ENCODE data around the gene TRMT61B.

TRMT61B gene

DNA sequence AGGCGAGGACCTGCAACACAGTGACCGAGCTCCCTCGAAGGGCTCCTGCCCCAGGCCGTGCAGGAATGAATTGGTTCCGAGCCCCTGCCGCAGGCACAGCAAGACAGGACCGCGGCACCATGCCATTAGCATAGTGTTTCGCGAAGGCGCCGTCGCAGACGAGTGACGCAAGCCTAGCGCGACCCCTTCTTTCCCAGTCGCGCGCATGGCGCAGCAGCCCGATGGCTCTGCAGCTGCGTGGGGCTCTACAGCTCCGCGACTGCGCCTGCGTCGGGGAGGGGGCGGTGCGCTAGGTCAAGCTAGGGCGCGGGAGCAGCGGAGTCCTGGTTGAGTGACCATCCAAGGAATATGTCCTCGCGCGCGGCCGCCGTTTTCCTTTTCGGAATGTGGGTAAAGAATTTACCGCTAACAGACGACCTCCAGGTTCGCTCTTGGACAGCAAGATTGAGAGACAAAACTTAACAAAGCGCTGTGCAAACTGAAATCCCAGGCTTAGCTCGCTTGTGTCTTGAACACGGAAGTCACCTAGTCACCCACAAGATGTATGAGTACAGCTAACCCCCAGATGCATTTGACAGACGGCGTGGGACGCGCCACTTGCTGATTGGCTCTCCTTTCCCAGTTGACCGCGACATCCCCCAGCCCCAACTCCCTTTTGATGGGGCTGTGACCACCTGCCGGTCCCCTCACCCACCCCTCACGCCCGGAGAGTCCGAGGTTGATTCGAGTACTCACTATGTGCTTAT is at the start of gene TRMT61B:
TRMT61B (minus strand) TSS at position 164 of the 746 bp plus-strand sequence; CDS start at position 132, 32 bp downstream.
- peak; percentile 97 to 98 for DNase-seq

DNA sequence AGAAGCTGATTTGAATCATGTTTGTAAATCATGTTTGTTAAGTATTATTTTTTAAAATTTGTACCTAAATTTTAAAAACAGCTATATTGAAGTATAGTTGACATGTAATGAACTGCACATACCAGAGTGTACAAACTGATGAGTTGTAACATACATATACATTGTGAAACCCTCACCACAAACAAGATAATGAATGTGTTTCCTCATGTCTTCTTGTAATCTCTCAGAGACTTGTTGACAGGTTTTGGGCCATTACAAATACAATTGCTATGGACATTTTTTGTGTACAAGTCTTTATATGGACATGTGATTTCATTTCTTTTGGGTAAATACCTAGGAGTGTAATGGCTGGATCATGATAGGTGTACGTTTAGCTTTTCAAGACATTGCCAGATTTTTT is 45.8 kb upstream of the TRMT61B start:
- DNase-seq: no peak

DNA sequence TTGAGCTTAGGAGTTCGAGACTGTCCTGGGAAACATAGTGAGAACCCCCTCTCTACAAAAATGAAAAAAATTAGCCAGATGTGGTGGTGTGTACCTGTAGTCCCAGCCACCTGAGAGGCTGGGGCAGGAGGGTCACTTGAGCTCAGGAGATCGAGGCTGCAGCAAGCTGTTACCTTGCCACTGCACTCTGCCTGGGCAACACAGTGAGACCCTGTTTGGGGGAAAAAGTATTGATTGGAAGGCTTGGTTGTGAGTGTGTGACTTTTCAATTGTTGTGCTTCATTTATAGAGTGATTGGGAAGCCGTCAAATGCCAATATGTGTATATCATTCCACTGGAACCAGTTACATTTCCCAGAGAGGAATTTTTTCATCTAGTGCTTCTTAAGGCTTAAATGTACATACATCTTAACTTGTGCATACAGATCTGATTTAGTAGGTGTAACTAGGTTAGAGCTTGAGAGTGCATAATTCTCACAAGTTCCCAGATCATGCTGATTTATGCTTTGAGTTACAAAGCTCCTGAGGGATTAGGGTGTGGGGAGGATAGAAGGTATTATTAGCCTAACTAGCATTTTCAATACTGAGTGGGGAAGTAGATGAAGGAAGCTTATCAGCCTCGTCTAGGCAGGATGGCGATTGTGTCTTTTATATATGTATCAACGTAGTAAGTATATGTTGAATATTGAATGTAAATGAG is 39.7 kb upstream of the TRMT61B start:
- no peak for DNase-seq

DNA sequence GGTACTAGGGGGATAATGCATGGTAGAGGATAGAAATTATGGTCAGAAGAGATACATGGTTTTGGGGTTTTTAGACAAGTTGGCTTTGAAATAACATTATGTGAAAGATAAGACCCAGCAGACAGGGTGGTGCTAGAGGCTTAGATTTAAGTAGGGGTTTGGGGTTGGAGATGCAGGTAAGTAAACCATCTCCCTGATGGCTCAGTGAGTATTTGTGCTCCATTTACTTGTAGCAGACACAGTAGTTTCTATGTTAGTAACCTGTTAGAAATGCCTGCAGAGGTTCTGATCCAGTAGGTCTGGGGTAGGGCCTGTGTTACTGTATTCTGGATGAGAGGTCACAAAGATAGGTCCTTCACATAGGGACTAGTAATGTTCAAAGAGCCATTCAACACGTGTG is 38.1 kb upstream of the TRMT61B start:
- no peak for DNase-seq

DNA sequence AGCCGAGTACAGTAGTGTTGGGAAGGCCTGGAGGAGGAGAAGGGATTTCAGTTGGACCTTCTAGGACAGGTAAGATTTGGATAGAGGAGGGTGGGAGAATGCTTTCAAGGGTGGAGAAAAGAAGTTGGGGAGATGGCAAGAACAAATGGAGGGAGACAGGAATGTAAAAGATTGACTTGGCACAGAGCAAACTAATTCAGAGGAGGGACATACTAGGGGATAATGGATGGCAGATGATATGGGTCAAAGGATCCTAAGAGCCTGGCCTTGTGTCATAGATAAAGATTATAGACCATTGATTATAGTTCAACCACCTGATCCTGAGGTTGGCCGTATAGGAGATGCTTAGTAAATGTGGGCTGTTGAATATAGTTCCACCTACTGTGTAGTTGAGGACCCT is 36.7 kb upstream of the TRMT61B start:
- DNase-seq: no peak

DNA sequence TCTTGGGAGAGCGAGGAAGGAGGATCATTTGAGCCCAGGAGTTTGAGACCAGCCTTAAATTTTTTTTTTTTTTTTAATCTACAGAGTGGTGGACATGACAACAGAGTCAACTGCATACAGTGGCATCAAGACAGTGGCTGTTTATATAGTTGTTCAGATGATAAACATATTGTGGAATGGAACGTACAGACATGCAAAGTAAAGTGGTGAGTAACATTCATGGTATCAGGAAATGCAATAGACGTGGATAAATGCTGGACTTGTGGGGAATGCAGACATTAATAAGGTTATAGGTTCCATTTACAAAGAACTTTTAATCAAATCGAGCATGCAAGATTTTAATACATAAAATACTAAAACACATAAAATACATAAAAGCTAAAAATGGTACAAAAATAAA is 36.3 kb upstream of the TRMT61B start:
- no peak for DNase-seq

DNA sequence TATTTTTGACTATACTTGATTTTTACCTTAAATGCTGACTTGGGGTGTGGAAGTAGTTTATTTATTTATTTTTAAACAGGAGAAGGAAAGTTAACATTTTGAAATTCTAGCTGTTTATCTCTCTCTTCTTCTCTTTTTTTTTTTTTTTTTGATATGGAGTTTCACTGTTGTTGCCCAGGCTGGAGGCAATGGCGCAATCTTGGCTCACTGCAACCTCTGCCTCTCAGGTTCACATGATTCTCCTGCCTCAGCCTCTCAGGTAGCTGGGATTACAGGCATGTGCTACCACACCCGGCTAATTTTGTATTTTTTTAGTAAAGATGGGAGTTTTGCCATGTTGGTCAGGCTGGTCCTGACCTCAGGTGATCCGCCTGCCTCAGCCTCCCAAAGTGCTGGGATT is 35.4 kb upstream of the TRMT61B start:
- DNase-seq: no peak

DNA sequence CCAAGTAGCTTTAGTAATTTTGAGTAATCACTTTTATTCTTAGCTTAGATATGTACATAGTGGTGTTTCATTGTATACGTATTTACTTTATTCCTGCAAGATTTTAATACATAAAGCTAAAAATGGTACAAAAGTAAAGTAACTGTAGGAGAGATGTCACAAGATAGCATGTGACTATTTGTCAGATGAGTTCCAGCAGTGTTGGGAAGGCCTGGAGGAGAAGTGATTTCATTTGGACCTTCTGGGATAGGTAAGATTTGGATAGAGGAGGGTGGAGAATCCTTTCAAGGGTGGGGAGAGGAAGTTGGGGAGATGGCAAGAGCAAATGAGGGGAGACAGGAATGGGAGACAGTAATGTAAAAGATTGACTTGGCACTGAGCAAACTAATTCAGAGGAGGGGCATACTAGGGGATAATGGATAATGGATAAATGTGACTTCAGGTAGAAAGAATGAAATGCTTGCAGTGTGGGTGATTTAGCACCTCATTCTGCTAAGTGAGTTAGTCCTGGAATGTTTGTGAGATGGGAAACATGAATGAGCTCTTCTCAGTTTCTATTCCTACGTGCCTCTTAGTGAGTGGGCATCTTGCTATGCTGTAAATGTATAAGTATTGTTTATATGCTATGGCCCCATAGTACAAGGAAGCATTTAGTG is 34.8 kb upstream of the TRMT61B start:
- DNase-seq: no peak

DNA sequence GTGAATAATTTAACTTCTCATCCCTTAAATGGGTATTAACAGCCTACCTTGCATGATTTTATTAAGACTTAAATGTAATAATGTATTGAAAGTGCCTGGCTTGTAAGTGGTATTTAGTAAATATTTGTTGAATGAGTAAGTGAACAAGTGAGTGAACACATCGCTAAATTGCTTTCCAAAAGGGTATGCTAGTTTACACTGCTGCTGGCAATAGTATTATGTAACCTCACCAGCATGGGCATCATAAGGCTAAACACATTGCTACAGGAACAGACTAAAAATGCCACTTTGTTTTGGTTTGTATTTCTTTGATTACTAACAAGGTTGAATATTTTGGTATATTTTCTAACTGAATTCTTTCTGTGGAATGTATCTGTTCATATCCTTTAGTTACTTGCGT is 34.2 kb upstream of the TRMT61B start:
- no peak for DNase-seq

DNA sequence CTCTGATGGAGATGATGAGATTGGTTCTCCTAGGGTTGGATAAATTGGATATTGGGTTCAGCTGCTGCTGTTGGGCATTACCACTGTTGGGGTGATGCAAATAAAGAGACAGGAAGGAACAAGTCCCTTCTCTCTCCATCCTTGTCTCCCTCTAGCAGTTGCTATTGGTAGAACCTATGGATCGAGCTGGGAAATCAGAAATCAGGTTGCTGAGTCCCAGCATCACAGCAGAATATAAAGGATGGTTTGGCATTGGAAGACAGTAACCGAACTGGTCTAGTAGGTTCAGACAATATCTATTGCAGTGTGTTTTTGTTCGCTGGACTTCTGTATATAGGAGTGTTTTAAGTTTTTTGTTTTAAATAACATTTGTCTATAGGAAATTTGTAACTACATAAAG is 32.5 kb upstream of the TRMT61B start:
- no peak for DNase-seq

DNA sequence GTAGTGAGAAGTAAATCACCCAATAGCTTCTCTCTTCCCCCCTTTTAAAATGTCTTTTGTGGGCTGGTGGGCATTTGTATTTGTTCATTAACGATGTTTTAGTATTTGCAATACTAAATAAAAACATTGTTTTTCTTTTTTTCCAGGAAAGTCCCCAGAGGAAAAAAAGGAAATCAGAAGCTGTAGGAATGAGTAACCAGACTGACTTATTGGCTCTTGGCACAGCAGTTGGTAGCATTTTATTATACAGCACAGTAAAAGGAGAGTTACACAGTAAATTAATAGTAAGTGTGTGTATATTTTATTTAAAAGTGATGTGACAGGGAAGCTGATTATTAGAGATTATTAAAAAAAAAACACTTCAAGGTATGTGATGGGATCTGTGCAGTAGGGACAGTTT is 31.7 kb upstream of the TRMT61B start:
- DNase-seq: no peak

DNA sequence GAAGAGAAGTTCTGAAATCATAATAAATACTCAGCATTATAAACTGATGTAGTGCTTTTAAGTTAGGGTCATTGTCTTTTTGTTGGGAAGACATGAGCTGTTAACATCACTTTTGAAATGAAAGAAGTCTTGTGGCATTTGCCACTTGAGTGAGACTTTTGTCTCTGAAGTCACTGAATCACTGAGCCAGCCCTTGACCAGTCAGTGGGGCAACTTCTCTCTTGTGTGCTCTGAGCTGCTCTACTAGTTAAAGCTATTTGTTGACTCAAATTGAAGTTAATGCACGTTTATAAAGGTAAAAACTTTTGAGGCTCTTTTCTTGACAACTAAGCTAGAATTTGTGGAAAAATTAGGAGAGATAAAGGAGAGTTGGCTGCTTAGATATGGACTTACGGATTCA is 31.1 kb upstream of the TRMT61B start:
- no peak for DNase-seq

DNA sequence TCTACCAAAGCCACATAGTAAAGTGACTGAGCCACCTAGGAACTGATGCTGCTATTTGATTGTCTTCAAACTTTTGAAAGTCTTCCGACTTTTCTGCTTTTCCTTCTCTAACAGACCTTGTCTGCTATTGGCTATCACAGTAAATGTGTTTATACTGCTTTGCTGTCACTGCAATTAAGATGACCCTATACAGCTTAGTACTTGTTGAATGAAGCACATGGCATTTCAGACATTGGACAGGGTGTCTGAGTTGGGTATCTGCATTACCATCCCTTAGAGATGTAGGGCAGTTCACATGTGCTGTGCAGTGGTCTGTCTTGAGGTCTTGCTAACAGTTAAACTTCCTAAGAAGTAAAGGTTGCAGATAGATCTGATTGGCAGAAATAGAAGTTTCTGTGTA is 27.9 kb upstream of the TRMT61B start:
- DNase-seq: no peak

DNA sequence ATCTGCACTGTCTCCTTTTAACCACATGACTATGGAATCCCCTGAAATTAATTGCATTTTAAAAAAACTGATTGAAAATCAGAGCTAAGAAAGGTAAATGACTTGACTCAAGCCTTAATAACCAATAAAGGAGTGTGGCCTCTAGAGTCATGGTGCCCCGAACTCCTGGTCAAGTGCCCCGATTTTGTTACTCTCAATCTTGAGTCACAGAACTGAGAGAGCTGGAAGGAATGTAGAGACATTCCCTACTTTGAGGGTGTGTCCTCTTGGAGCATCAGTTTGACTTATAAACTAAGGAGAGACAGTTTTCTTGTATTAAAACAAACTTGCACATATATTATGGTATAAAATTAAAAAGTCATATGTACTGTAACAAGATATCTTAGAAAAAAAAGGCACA is 26.8 kb upstream of the TRMT61B start:
- DNase-seq: no peak

DNA sequence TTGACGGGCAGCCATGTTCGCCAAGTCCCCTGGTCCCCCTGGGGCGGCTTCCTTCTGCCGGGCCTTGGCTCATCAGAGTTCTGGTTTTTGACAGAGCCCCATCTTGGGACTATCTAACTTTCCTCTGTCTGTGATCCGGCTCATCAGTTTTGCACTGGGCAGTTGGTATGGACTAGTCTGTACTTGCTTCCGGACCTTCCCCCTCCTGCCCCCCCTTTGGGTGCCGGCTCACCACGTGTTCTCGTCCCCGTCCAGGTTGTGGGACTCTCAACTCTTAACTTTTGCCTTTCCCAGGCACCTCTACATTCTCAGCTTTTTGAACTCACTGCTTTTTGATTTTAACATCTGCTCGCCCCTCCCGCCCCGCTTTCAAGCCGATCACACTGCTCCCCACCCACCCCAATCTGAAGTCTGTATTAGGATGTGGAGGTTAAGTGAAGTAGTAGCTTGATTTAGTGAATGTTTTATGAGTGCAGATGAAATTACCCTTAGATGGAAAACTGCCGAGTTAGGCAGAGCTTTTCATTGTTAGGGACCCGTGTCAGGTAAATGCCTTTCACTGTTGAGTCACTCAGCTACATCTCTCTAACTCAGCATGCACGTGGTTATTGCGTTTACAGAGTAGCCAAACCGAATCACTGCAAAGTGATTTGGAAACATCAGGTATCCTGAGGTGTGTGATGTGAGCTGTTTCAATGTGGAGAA is 25.2 kb upstream of the TRMT61B start:
- peak; percentile 61 to 63 for DNase-seq

DNA sequence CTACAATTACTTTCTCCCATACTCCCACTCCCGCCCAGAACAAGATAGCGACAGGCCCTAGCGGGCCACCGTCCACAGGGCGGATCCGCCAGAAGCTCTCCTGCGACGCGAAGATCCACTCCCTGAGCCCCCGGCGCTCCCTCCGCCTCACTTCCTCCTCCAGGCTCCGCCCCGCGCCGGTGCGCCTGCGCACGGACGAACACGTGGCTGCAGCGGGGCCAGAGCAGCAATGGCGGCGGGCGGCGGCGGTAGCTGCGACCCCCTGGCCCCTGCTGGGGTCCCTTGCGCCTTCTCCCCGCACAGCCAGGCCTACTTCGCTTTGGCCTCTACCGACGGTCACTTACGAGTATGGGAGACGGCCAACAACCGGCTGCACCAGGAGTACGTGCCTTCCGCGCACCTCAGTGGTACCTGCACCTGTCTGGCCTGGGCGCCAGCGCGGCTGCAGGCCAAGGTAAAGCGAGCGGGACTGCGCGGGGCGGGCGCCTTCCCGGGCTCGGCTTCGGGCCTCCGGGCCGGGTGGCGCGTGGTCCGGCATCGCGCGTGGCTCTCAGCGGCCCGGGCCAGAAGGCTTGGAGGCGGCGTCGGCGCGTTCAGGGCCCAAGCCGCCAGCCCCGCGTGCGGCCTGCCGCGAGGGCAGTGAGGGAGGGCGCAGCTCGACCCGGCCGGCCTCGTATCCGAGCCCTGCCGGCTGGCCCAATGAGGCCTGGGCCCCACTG is 24.5 kb upstream of the TRMT61B start, which contains the start of gene WDR43:
WDR43 (plus strand) TSS at position 198 of the 719 bp plus-strand sequence; CDS start at position 230, 32 bp downstream.
- peak; percentile 97 for DNase-seq

DNA sequence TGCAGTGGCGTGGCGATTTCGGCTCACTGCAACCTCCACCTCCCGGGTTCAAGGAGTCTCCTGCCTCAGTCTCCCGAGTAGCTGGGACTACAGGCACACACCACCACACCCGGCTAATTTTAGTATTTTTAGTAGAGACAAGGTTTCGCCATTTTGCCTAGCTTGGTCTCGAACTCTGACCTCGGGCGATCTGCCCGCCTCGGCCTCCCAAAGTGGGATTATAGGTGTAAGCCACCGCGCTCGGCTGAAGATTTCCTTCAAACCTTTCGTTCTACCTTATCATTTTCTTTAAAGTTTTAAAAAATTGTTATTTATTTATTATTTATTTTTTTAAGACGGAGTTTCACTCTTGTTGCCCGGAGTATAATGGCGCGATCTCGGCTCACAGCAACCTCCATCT is 23.4 kb upstream of the TRMT61B start:
- no peak for DNase-seq

DNA sequence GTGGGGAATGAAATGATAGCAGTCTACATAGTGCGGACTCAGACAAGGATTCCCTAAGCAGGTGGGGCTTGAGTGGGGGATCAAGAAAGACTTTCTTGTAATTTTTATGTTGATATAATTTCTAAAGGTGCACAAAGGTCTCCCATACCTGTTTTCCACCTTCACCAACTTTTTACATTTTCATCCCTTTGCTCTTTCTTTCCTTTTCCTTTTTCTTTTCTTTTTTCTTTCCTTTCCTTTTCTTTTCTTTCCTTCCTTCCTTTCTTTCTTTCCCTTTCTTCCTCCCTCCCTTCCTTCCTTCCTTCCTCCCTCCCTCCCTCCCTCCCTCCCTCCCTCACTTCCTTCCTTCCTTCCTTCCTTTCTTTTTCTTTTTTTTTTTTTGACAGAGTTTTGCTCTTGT is 10.1 kb upstream of the TRMT61B start:
- DNase-seq: no peak

DNA sequence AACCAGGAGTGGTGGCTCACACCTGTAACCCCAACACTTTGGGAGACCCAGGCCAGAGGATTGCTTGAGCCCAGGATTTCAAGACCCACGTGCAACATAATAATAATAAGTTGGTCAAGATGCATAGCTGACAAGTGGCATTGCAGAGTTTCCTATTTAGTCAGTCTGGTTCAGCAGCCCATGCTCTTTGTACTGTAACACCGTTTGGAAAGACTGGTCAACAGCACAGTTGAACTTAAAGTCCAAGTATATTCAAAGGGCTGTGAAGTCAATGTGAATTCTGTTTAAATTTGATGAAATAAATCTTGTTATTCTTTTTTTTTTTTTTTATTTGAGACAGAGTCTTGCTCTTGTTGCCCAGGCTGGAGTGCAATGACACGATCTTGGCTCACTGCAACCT is 1.5 kb upstream of the TRMT61B start:
- DNase-seq: no peak

DNA sequence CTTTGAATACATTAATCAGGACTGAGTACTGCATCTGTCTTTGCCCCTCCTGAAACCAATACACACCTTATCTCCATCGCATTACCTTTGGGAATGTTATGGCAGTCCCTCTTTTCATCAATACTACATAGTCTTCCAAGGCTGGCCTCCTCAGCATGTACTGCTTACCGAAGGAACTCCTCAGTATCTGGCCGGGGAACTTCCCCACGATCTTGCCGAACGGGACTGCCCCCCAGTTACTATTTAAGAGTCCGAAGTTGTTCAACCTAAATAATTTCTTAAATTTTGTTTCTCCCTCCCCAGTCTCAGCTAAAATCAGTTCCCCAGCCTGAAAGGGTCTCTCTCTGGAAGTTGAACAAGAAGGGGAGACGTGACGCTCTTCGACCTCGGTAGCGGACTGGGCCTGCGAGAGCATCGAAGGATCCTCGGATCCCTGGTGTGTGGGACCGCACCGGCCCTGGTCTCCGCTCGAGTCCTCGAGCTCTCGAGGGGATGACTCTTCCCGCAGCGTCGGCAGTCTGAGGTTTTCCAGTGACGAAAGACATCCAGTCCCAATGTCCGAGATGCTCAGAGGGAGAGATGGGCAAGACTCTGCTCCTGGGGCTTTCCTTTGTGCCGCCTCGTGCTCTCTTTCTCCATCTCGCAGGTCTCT is 489 bp downstream of the TRMT61B start:
- peak in 1 of 2 donors; percentile 19 for DNase-seq

DNA sequence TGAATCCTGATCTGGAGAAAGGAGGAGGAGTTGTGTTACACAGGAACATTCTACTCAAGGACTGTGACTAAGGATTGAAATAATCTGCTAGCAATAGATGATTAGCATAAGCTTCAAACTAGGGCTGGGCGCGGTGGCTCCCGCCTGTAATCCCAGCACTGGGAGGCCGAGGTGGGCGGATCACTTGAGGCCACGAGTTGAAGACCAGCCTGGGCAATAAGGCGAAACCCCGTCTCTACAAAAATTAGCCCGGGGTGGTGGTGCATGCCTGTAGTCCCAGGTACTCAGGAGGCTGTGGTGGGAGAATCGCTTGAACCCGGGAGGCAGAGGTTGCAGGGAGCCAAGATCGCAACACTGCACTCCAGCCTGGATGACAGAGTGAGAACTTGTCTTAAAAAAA is 1.5 kb downstream of the TRMT61B start:
- DNase-seq: no peak

DNA sequence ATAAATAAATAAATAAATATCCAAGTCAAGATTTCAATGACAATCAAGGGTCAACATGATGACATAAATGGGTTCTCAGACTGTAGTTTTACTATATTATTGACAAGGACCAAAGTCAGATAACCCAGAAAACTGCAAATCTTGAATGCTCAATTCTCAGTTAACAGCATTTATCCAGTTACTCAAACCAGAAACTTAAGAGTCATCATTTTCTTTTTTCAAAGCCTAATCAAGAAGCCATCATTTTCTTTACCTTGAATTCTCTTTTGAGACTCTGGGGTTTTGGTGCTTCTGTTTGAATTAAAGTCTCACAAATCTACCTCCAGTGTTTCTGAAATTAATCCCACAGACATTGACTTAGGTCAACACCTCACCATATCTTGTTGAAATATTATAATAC is 14.1 kb downstream of the TRMT61B start:
- DNase-seq: no peak
